Panc1 (cell line): ENCODE results near the gene LLGL1. TPM values are rescaled to one million over a fixed set of nuclear protein-coding genes. Genes with fewer than 3 reads are reported as not detected.
"Not testable (repeated sequence)": the region's sequence is repeated elsewhere in the genome, so short reads cannot be mapped to it uniquely, and the experiment has no call there.

Experiments used
- ATAC-seq: fragments of 200-7000 bp; cut with Tn5 transposase; 2 replicates; pipeline ENCODE4 v1.9.1; 2020; ENCODE audit warnings: mild to moderate bottlenecking, moderate library complexity
- BruUV-seq: library from RNA; stranded (reverse); fragments of 400-500 nt; replicated peaks from 2 replicates; lab custom pipeline; 2021; lab: Mats Ljungman, UMichigan
- CTCF ChIA-PET: fragments of 300-600 bp; sonication (Branson Sonifier 250); formaldehyde crosslinking; loops from one replicate; lab custom pipeline; 2022; ENCODE audit warnings: antibody characterized with exemption; lab: Charles Lee
- POLR2A ChIA-PET: fragments of 300-600 bp; sonication (Branson Sonifier 250); formaldehyde crosslinking; loops from one replicate; lab custom pipeline; 2022; ENCODE audit warnings: antibody characterized with exemption; lab: Charles Lee
- DNase-seq: peaks from one replicate; pipeline ENCODE4 v3.0.0-alpha.2; 2010; ENCODE audit warnings: low read depth, low spot score
- H3K27ac ChIP-seq: 2 replicates; pipeline ENCODE4 v1.5.1; 2011; ENCODE audit warnings: mild to moderate bottlenecking, low read length, inconsistent platforms
- H3K27me3 ChIP-seq: fragments of 200-500 bp; sonication (Bioruptor generic); 2 replicates; pipeline ENCODE4 v1.6.0; 2014; ENCODE audit warnings: low read length, inconsistent platforms; ENCODE audit not compliant: control insufficient read depth, insufficient read depth
- H3K36me3 ChIP-seq: fragments of 200-500 bp; sonication (Bioruptor generic); 2 replicates; pipeline ENCODE4 v1.5.1; 2014; ENCODE audit warnings: inconsistent platforms, mild to moderate bottlenecking, low read length, moderate library complexity; ENCODE audit not compliant: control insufficient read depth, insufficient read depth
- H3K4me1 ChIP-seq: 2 replicates; pipeline ENCODE4 v1.5.1; 2011; ENCODE audit warnings: inconsistent platforms, mild to moderate bottlenecking, low read length, moderate library complexity; ENCODE audit not compliant: control insufficient read depth, insufficient read depth
- H3K4me3 ChIP-seq, 2 experiments: 2 replicates each; pipeline ENCODE4 v1.5.1; 2011 to 2012; ENCODE audit warnings: low read depth in 2 of 2, low read length in 2 of 2, mild to moderate bottlenecking in 2 of 2, inconsistent platforms in 1 of 2, moderate library complexity in 1 of 2
- H3K9me3 ChIP-seq: fragments of 200-500 bp; sonication (Bioruptor generic); 2 replicates; pipeline ENCODE4 v1.5.1; 2014; ENCODE audit warnings: low read depth, mild to moderate bottlenecking, inconsistent platforms, low read length, moderate library complexity; ENCODE audit not compliant: control insufficient read depth, insufficient read depth
- CTCF ChIP-seq: fragments of 450-650 bp; IDR thresholded peaks from 2 replicates; pipeline ENCODE4 v1.5.1; 2017; ENCODE audit warnings: mild to moderate bottlenecking
- POLR2AphosphoS5 ChIP-seq: IDR thresholded peaks from 2 replicates; pipeline ENCODE4 v1.6.1; 2012; ENCODE audit warnings: mild to moderate bottlenecking, low read depth, low read length, moderate library complexity
- REST ChIP-seq, 2 experiments: IDR thresholded peaks; 2 replicates each; pipeline ENCODE4 v1.6.1; 2011 to 2012; ENCODE audit warnings: low read depth in 2 of 2, control low read depth in 1 of 2, low read length in 1 of 2, mild to moderate bottlenecking in 1 of 2, moderate library complexity in 1 of 2; ENCODE audit not compliant: insufficient read depth in 1 of 2
- SIN3A ChIP-seq: IDR thresholded peaks from 2 replicates; pipeline ENCODE4 v1.6.1; 2012; ENCODE audit warnings: low read depth, mild to moderate bottlenecking, low read length, moderate library complexity, borderline replicate concordance; ENCODE audit not compliant: insufficient read depth
- TCF7L2 ChIP-seq: IDR thresholded peaks from 2 replicates; pipeline ENCODE4 v1.6.1; 2011; ENCODE audit warnings: mild to moderate bottlenecking, low read depth, low read length, inconsistent platforms
- in situ Hi-C: cut with HindIII; loops from 2 replicates; pipeline ENCODE4 v1.10.0; 2016; ENCODE audit warnings: low sequenced_read_pairs, low pct_unique_long_range_greater_than_20kb
- intact Hi-C: fragments of 100-400 bp; cut with micrococcal nuclease; formaldehyde crosslinking; loops from one replicate; pipeline ENCODE4 v1.10.0; 2022; ENCODE audit not compliant: unreplicated experiment
- total RNA-seq: library from RNA; stranded (reverse); gene quantifications from one replicate; pipeline ENCODE4 v1.2.1, GENCODE V29; 2021; ENCODE audit not compliant: unreplicated experiment

The LLGL1 gene
- total RNA-seq, 1 experiment from 2014 or later, result 18.4 TPM

GRCh38 chr17:18213666-18214270 lies 11.7 kb upstream of the LLGL1 start:
- Histone ChIP-seq H3K27ac (no peak overlapping the region), H3K4me3 (no peak overlapping the region), H3K4me1 (peaks cover under 1% of the 10 kb centered on the region; the same call in 1 of the 2 replicates), H3K27me3 (no peaks in the 10 kb centered on the region), H3K9me3 (no peaks in the 10 kb centered on the region), H3K36me3 (peaks cover 3% of the 10 kb centered on the region; the same call in 1 of the 2 replicates)
- intact Hi-C loops, result loop anchor here (10.0 kb wide), 1 partner anchor 69 kb away; no protein-coding TSS in a partner anchor
- ChIA-PET POLR2A (no interaction called here), CTCF (interaction anchor here (0.6 to 0.7 kb wide), 3 partner anchors 44 to 76 kb away, joined by 4 to 8 read pairs (median 7); no protein-coding TSS in a partner anchor)
- no peak for ATAC-seq
- BruUV-seq, result no TSS peak
- TF ChIP-seq TCF7L2 (no peak), REST (IDR thresholded peaks at IDR 0.05; ENCODE audit: insufficient read depth in 1 of 2, low read depth in 2 of 2, low read length in 1 of 2) (no peak), SIN3A (no peak), CTCF (no peak), POLR2AphosphoS5 (no peak)
- no peak for DNase-seq
- in situ Hi-C loops, result no loop called here

GRCh38 chr17:18216906-18217305 lies 8.5 kb upstream of the LLGL1 start:
- ATAC-seq, POLR2A ChIA-PET, H3K36me3 ChIP-seq, H3K9me3 ChIP-seq, H3K4me1 ChIP-seq, H3K27me3 ChIP-seq, BruUV-seq, H3K4me3 ChIP-seq, in situ Hi-C loops, DNase-seq, H3K27ac ChIP-seq: not testable (repeated sequence)
- intact Hi-C loops, result loop anchor here (10.0 kb wide), 1 partner anchor 72 kb away; no protein-coding TSS in a partner anchor
- CTCF ChIA-PET, result interaction anchor here (0.7 kb wide), 1 partner anchor 649 kb away, joined by 3 read pairs; no protein-coding TSS in a partner anchor
